ENCODE measurements around the gene SH3YL1. TPM values are rescaled to one million over a fixed set of nuclear protein-coding genes. Genes with fewer than 3 reads are reported as not detected.

The SH3YL1 gene
- total RNA-seq, 1 experiment from 2014 or later = 26.5 TPM

DNA sequence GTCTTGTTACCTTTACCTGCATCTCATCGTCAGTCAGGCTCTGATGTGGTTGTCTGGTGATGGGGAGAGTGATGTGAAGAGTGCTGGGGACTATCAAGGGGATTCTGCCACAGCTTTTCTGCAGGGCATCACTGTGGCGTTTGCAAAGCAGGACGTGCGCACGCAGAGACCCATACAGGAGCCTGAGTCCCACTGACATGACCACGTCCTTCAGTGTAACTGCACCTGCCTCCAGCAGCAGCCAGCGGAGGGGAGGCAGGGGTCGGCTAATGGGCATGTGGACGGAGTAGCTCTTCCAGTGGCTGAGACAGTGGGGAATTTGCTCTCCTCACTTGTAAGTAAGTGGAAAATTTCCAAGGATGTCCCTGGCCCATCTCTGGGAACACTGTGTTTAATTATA lies 17.5 kb upstream of the SH3YL1 start:
- DNase-seq = no peak
- H3K4me3 Mint-ChIP-seq = no peak overlapping the region
- Histone ChIP-seq H3K4me2 (ENCODE audit: insufficient read depth, insufficient read length, low read length) (no peak overlapping the region), H2BK20ac (ENCODE audit: low read depth, low read length, poor library complexity, severe bottlenecking) (no peak overlapping the region), H2AK5ac (ENCODE audit: insufficient read length, low read length) (no peak overlapping the region), H3K9me3 (ENCODE audit: control insufficient read depth, low read depth, low read length) (no peaks in the 10 kb centered on the region), H2BK120ac (ENCODE audit: low read depth, low read length, poor library complexity, severe bottlenecking) (no peak overlapping the region), H4K20me1 (ENCODE audit: control insufficient read depth, insufficient read depth, insufficient read length) (no peaks in the 10 kb centered on the region), H2BK5ac (ENCODE audit: insufficient read length, low read length) (no peak overlapping the region), H3K4me1 (ENCODE audit: insufficient read depth, low read length) (peaks cover 16% of the 10 kb centered on the region), H4K8ac (replicated peaks; ENCODE audit: insufficient read length, low read depth, low read length) (no peak overlapping the region), H4K5ac (ENCODE audit: insufficient read length, low read depth, low read length) (no peak overlapping the region), H3K18ac (ENCODE audit: insufficient read length, low read depth, low read length) (no peak overlapping the region), H3K4ac (ENCODE audit: low read depth, low read length) (no peak overlapping the region), H3K23me2 (ENCODE audit: insufficient read length, low read depth, low read length, poor library complexity, severe bottlenecking) (no peaks in the 10 kb centered on the region), H2BK12ac (ENCODE audit: insufficient read length, low read depth, low read length) (no peak overlapping the region), H3K79me2 (ENCODE audit: insufficient read depth, low read length) (no peaks in the 10 kb centered on the region), H3K9ac (ENCODE audit: extremely low read depth, insufficient read length, low read length) (no peak overlapping the region), H2AFZ (ENCODE audit: low read length) (no peak overlapping the region), H3K27ac (ENCODE audit: insufficient read length, low read depth, low read length) (no peak overlapping the region), H3T11ph (ENCODE audit: low read length) (no peak overlapping the region), H3K79me1 (ENCODE audit: insufficient read depth, low read depth, low read length, poor library complexity, severe bottlenecking) (no peaks in the 10 kb centered on the region), H4K91ac (ENCODE audit: insufficient read length, low read depth, low read length) (no peak overlapping the region), H3K23ac (ENCODE audit: insufficient read length, low read depth, low read length) (no peak overlapping the region), H2BK15ac (ENCODE audit: low read depth, low read length) (no peak overlapping the region), H3K56ac (ENCODE audit: insufficient read length, low read depth, low read length) (no peak overlapping the region), H3K27me3 (ENCODE audit: insufficient read depth, low read length) (peaks cover 2% of the 10 kb centered on the region; the same call in 1 of the 2 replicates), H3K14ac (ENCODE audit: insufficient read depth, low read length) (no peak overlapping the region)
- H3K9me3 Mint-ChIP-seq = no peaks in the 10 kb centered on the region
- no peak overlapping the region for H3K27ac Mint-ChIP-seq
- peaks cover 32 to 49% (median 49%) of the 10 kb centered on the region in 3 experiments for H3K36me3 Mint-ChIP-seq (ENCODE audit: insufficient read depth in 1 of 3, low read depth in 3 of 3)
- peaks cover 33% of the 10 kb centered on the region in 2 experiments for H3K4me1 Mint-ChIP-seq
- no CpG with 5 or more reads among the region's 9 CpGs for WGBS (ENCODE audit: extremely low coverage, insufficient read length, low lambda C conversion rate)
- TF ChIP-seq, protein P1, sequence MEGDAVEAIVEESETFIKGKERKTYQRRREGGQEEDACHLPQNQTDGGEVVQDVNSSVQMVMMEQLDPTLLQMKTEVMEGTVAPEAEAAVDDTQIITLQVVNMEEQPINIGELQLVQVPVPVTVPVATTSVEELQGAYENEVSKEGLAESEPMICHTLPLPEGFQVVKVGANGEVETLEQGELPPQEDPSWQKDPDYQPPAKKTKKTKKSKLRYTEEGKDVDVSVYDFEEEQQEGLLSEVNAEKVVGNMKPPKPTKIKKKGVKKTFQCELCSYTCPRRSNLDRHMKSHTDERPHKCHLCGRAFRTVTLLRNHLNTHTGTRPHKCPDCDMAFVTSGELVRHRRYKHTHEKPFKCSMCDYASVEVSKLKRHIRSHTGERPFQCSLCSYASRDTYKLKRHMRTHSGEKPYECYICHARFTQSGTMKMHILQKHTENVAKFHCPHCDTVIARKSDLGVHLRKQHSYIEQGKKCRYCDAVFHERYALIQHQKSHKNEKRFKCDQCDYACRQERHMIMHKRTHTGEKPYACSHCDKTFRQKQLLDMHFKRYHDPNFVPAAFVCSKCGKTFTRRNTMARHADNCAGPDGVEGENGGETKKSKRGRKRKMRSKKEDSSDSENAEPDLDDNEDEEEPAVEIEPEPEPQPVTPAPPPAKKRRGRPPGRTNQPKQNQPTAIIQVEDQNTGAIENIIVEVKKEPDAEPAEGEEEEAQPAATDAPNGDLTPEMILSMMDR (conservative IDR thresholded peaks at IDR 0.05) = no peak
- H3K27me3 Mint-ChIP-seq (ENCODE audit: low read depth) = peaks cover 23% of the 10 kb centered on the region

Data from H9 (cell line).